Amniotic stem cell (primary cell): ENCODE measurements around the gene TBATA.
A peak's percentile ranks its signal among the peaks of the same experiment; 100 is the strongest.

Source experiments
- DNase-seq: peaks from one replicate; lab custom pipeline; 2025; lab: John Stamatoyannopoulos, UW

TBATA gene

GRCh38 chr10:70785190-70785589 is at the start of gene TBATA:
TBATA (minus strand) TSS chr10:70785377; CDS start chr10:70783379, 1,998 bp downstream.
- DNase-seq = no peak

- no peak for DNase-seq
Measured at GRCh38 chr10:70834441-70835151, 49.4 kb upstream of the TBATA start.

GRCh38 chr10:70834021-70834420 is 48.8 kb upstream of the TBATA start:
- no peak for DNase-seq

- DNase-seq = no peak
Measured at GRCh38 chr10:70833601-70834000, 48.4 kb upstream of the TBATA start.

- DNase-seq = peak; percentile 81
Measured at GRCh38 chr10:70832852-70833528, 47.8 kb upstream of the TBATA start.

GRCh38 chr10:70832221-70832620 is 47.0 kb upstream of the TBATA start:
- DNase-seq = no peak

- DNase-seq = no peak
Measured at GRCh38 chr10:70830164-70830563, 45.0 kb upstream of the TBATA start.

- no peak for DNase-seq
Measured at GRCh38 chr10:70829543-70829942, 44.4 kb upstream of the TBATA start.

GRCh38 chr10:70828923-70829322 is 43.7 kb upstream of the TBATA start:
- DNase-seq = no peak

- no peak for DNase-seq
Measured at GRCh38 chr10:70827086-70827757, 42.0 kb upstream of the TBATA start.

GRCh38 chr10:70822076-70822820 is 37.1 kb upstream of the TBATA start:
- no peak for DNase-seq

- DNase-seq = no peak
Measured at GRCh38 chr10:70820976-70821750, 36.0 kb upstream of the TBATA start.

GRCh38 chr10:70816220-70816894 is 31.2 kb upstream of the TBATA start:
- DNase-seq = peak; percentile 61

- DNase-seq = peak; percentile 55
Measured at GRCh38 chr10:70815504-70816219, 30.5 kb upstream of the TBATA start, which contains the start of gene SGPL1. SGPL1 (plus strand) TSS chr10:70815948; CDS start chr10:70816854, 906 bp downstream.

GRCh38 chr10:70814126-70814525 is 28.9 kb upstream of the TBATA start:
- DNase-seq = no peak

- DNase-seq = no peak
Measured at GRCh38 chr10:70812814-70813213, 27.6 kb upstream of the TBATA start.

- no peak for DNase-seq
Measured at GRCh38 chr10:70811881-70812280, 26.7 kb upstream of the TBATA start.

- DNase-seq = no peak
Measured at GRCh38 chr10:70810967-70811366, 25.8 kb upstream of the TBATA start.

GRCh38 chr10:70809726-70810125 is 24.5 kb upstream of the TBATA start:
- no peak for DNase-seq

GRCh38 chr10:70809011-70809611 is 23.9 kb upstream of the TBATA start:
- DNase-seq = no peak
